OCI-LY7 (cell line): Measurements from ENCODE around the gene PEPD. TPM values are rescaled to one million over a fixed set of nuclear protein-coding genes. Genes with fewer than 3 reads are reported as not detected.

ENCODE experiments used
- BruUV-seq: library from RNA; stranded (reverse); fragments of 400-500 nt; replicated peaks from 2 replicates; lab custom pipeline; 2021; lab: Mats Ljungman, UMichigan
- CTCF ChIA-PET: fragments of 300-600 bp; sonication (Branson Sonifier 250); formaldehyde crosslinking; loops from one replicate; lab custom pipeline; 2022; ENCODE audit warnings: antibody characterized with exemption; ENCODE audit not compliant: unreplicated experiment; lab: Charles Lee
- POLR2A ChIA-PET: fragments of 300-600 bp; sonication (Branson Sonifier 250); formaldehyde crosslinking; loops from one replicate; lab custom pipeline; 2022; ENCODE audit warnings: antibody characterized with exemption; lab: Charles Lee
- DNase-seq: peaks from one replicate; pipeline ENCODE4 v3.0.0-alpha.2; 2015; ENCODE audit warnings: low spot score
- H2AFZ ChIP-seq: fragments of 200-600 bp; sonication (generic), shearing (Covaris generic); 2 replicates; pipeline ENCODE4 v1.6.1; 2014; ENCODE audit warnings: mild to moderate bottlenecking, antibody characterized with exemption, low read length, moderate library complexity
- H3K27ac ChIP-seq: fragments of 200-600 bp; sonication (generic); 2 replicates; pipeline ENCODE4 v1.5.1; 2014; ENCODE audit warnings: mixed run types, low read depth, mild to moderate bottlenecking, moderate library complexity, low read length, inconsistent platforms; ENCODE audit not compliant: poor library complexity, severe bottlenecking
- H3K36me3 ChIP-seq: fragments of 200-600 bp; sonication (generic); 2 replicates; pipeline ENCODE4 v1.6.1; 2014; ENCODE audit warnings: mild to moderate bottlenecking, antibody characterized with exemption, low read length, moderate library complexity, mixed read lengths; ENCODE audit not compliant: insufficient read depth
- H3K4me1 ChIP-seq: fragments of 200-600 bp; sonication (generic); 2 replicates; pipeline ENCODE4 v1.5.1; 2014; ENCODE audit warnings: mild to moderate bottlenecking, low read length; ENCODE audit not compliant: insufficient read depth, poor library complexity, severe bottlenecking
- H3K4me2 ChIP-seq: fragments of 200-600 bp; sonication (generic); 2 replicates; pipeline ENCODE4 v1.6.1; 2014; ENCODE audit warnings: mild to moderate bottlenecking, low read length
- H3K4me3 ChIP-seq: fragments of 200-600 bp; sonication (generic); 2 replicates; pipeline ENCODE4 v1.5.1; 2014; ENCODE audit warnings: mild to moderate bottlenecking, low read depth, low read length; ENCODE audit not compliant: poor library complexity, severe bottlenecking
- H3K79me2 ChIP-seq: fragments of 200-600 bp; sonication (generic); 2 replicates; pipeline ENCODE4 v1.6.1; 2016; ENCODE audit warnings: low read depth, mild to moderate bottlenecking, low read length, moderate library complexity, mixed read lengths; ENCODE audit not compliant: insufficient read depth
- H3K9me2 ChIP-seq: fragments of 200-600 bp; sonication (generic); 2 replicates; pipeline ENCODE4 v1.6.1; 2016; ENCODE audit warnings: mild to moderate bottlenecking, low read length, mixed read lengths; ENCODE audit not compliant: insufficient read depth
- H3K9me3 ChIP-seq: fragments of 200-600 bp; sonication (generic); 2 replicates; pipeline ENCODE4 v1.6.1; 2014; ENCODE audit warnings: mild to moderate bottlenecking, mixed run types, low read length, mixed read lengths
- H4K20me1 ChIP-seq: fragments of 200-600 bp; sonication (generic); 2 replicates; pipeline ENCODE4 v1.6.1; 2014; ENCODE audit warnings: mild to moderate bottlenecking, antibody characterized with exemption, low read length, moderate library complexity, mixed read lengths; ENCODE audit not compliant: insufficient read depth
- CTCF ChIP-seq: fragments of 200-600 bp; sonication (generic); conservative IDR thresholded peaks from 2 replicates; pipeline ENCODE4 v1.5.1; 2014; ENCODE audit warnings: mild to moderate bottlenecking, antibody characterized with exemption, low read length, moderate library complexity, mixed read lengths
- EZH2phosphoT487 ChIP-seq: fragments of 200-600 bp; sonication (generic); IDR thresholded peaks from 2 replicates; pipeline ENCODE4 v1.6.1; 2018; ENCODE audit warnings: low read depth, borderline replicate concordance, mild to moderate bottlenecking, mixed run types, antibody characterized with exemption, low read length, moderate library complexity, mixed read lengths
- intact Hi-C: fragments of 100-400 bp; cut with micrococcal nuclease; formaldehyde crosslinking; loops from one replicate; pipeline ENCODE4 v1.10.0; 2022; ENCODE audit not compliant: unreplicated experiment
- total RNA-seq, 2 experiments: library from RNA; depleted of rRNA in 1 of 2; stranded (reverse); fragments of >200 nt in 1 of 2; shearing (Covaris generic) in 1 of 2; gene quantifications; 2 replicates each; pipeline ENCODE4 v1.2.3, GENCODE V29; 2014 to 2022

Gene PEPD
- total RNA-seq, 2 experiments from 2014 or later, result 24.4 to 29.7 TPM

- Histone ChIP-seq H3K4me2 (no peak overlapping the region), H2AFZ (no peak overlapping the region), H3K36me3 (no peaks in the 10 kb centered on the region), H3K9me3 (no peaks in the 10 kb centered on the region), H3K4me3 (no peak overlapping the region), H4K20me1 (no peaks in the 10 kb centered on the region), H3K4me1 (no peaks in the 10 kb centered on the region), H3K79me2 (no peaks in the 10 kb centered on the region), H3K27ac (no peak overlapping the region), H3K9me2 (no peaks in the 10 kb centered on the region)
- ChIA-PET CTCF (no interaction called here), POLR2A (no interaction called here)
- no peak for DNase-seq
- intact Hi-C loops, result no loop called here
- TF ChIP-seq CTCF (no peak), EZH2phosphoT487 (no peak)
- BruUV-seq, result no TSS peak
Observed at GRCh38 chr19:33487901-33488800, 33.4 kb downstream of the PEPD start.

- Histone ChIP-seq H3K36me3 (no peaks in the 10 kb centered on the region), H3K79me2 (no peaks in the 10 kb centered on the region), H2AFZ (no peak overlapping the region), H3K9me2 (no peaks in the 10 kb centered on the region), H4K20me1 (no peaks in the 10 kb centered on the region), H3K27ac (no peak overlapping the region), H3K4me1 (no peaks in the 10 kb centered on the region), H3K4me2 (no peak overlapping the region), H3K4me3 (no peak overlapping the region), H3K9me3 (no peaks in the 10 kb centered on the region)
- intact Hi-C loops, result no loop called here
- ChIA-PET POLR2A (no interaction called here), CTCF (no interaction called here)
- no TSS peak for BruUV-seq
- no peak for TF ChIP-seq EZH2phosphoT487
- no peak for TF ChIP-seq CTCF
- DNase-seq, result no peak
Observed at GRCh38 chr19:33486936-33487811, 34.4 kb downstream of the PEPD start.
